Measurements from ENCODE around the gene SPOPL.

DNA sequence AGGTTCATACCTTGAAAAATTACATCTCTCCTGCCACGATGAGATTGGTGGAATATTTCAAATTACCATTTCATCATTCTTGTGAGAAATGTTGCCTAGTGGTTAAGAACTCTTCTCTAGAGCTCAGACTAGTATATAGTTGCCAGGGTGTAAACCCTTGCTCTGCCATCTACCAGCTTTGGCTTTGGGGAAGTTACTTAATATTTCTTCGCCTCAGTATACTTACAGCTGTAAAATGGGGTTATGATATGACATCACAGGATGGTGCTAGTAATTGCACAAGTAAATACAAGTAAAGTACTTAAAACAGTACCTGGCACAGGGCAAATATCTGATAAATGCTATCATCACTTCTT is 1.5 kb downstream of the SPOPL start:
- TF ChIP-seq, protein P1, sequence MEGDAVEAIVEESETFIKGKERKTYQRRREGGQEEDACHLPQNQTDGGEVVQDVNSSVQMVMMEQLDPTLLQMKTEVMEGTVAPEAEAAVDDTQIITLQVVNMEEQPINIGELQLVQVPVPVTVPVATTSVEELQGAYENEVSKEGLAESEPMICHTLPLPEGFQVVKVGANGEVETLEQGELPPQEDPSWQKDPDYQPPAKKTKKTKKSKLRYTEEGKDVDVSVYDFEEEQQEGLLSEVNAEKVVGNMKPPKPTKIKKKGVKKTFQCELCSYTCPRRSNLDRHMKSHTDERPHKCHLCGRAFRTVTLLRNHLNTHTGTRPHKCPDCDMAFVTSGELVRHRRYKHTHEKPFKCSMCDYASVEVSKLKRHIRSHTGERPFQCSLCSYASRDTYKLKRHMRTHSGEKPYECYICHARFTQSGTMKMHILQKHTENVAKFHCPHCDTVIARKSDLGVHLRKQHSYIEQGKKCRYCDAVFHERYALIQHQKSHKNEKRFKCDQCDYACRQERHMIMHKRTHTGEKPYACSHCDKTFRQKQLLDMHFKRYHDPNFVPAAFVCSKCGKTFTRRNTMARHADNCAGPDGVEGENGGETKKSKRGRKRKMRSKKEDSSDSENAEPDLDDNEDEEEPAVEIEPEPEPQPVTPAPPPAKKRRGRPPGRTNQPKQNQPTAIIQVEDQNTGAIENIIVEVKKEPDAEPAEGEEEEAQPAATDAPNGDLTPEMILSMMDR (IDR thresholded peaks at IDR 0.05): no peak
- TF ChIP-seq POLR2AphosphoS5 (IDR thresholded peaks at IDR 0.05): no peak
